Prostate gland (tissue), 2 donors: ENCODE measurements around the gene FHIT.

Source experiments
- CTCF ChIP-seq, 4 experiments: fragments of 200-600 bp in 2 of 4; fragments of 450-650 bp in 2 of 4; sonication (generic) in 2 of 4; IDR thresholded peaks; 1 replicate in 3 of 4; 2 replicates in 1 of 4; pipeline ENCODE4 v1.5.1; 2016 to 2019; ENCODE audit warnings: antibody characterized with exemption in 4 of 4, mild to moderate bottlenecking in 2 of 4, moderate library complexity in 2 of 4
- POLR2AphosphoS5 ChIP-seq: sonication (generic); formaldehyde crosslinking; IDR thresholded peaks from one replicate; pipeline ENCODE4 v1.6.1; 2017; ENCODE audit warnings: antibody characterized with exemption

GRCh38 chr3:60144071-60144470, 1107.2 kb downstream of the FHIT start:
- no peak for TF ChIP-seq CTCF (IDR thresholded peaks at IDR 0.05)
- no peak for TF ChIP-seq POLR2AphosphoS5
